ENCODE data around the gene TMEM151A.
"Not testable (repeated sequence)": the region's sequence is repeated elsewhere in the genome, so short reads cannot be mapped to it uniquely, and the experiment has no call there.

Gene TMEM151A

GRCh38 chr11:66291706-66292542 is at the start of gene TMEM151A:
TMEM151A (plus strand) TSS chr11:66291894; CDS start chr11:66292014, 120 bp downstream.
- no peak for FAIRE-seq

- FAIRE-seq, result no peak
Measured at GRCh38 chr11:66242095-66242765, 49.5 kb upstream of the TMEM151A start.

- FAIRE-seq, result no peak
Measured at GRCh38 chr11:66243782-66244535, 47.7 kb upstream of the TMEM151A start.

- FAIRE-seq, result no peak
Measured at GRCh38 chr11:66247295-66247694, 44.4 kb upstream of the TMEM151A start.

- FAIRE-seq, result no peak
Measured at GRCh38 chr11:66247801-66248200, 43.9 kb upstream of the TMEM151A start.

GRCh38 chr11:66248903-66249302 is 42.8 kb upstream of the TMEM151A start:
- no peak for FAIRE-seq

- no peak for FAIRE-seq
Measured at GRCh38 chr11:66251809-66252208, 39.9 kb upstream of the TMEM151A start.

GRCh38 chr11:66253081-66253480 is 38.6 kb upstream of the TMEM151A start:
- FAIRE-seq, result not testable (repeated sequence)

- FAIRE-seq, result no peak
Measured at GRCh38 chr11:66258473-66258893, 33.2 kb upstream of the TMEM151A start.

GRCh38 chr11:66259225-66259624 is 32.5 kb upstream of the TMEM151A start:
- FAIRE-seq, result no peak

GRCh38 chr11:66259956-66260355 is 31.7 kb upstream of the TMEM151A start:
- FAIRE-seq, result no peak

- FAIRE-seq, result no peak
Measured at GRCh38 chr11:66261578-66261977, 30.1 kb upstream of the TMEM151A start.

- FAIRE-seq, result no peak
Measured at GRCh38 chr11:66262191-66262590, 29.5 kb upstream of the TMEM151A start.

- no peak for FAIRE-seq
Measured at GRCh38 chr11:66262696-66263095, 29.0 kb upstream of the TMEM151A start.

- FAIRE-seq, result no peak
Measured at GRCh38 chr11:66263231-66263630, 28.5 kb upstream of the TMEM151A start.

GRCh38 chr11:66263785-66264184 is 27.9 kb upstream of the TMEM151A start:
- FAIRE-seq, result no peak

GRCh38 chr11:66264383-66264782 is 27.3 kb upstream of the TMEM151A start:
- no peak for FAIRE-seq

GRCh38 chr11:66264914-66265313 is 26.8 kb upstream of the TMEM151A start:
- no peak for FAIRE-seq

- no peak for FAIRE-seq
Measured at GRCh38 chr11:66265531-66266377, 25.9 kb upstream of the TMEM151A start.

- no peak for FAIRE-seq
Measured at GRCh38 chr11:66266378-66267038, 25.2 kb upstream of the TMEM151A start.

GRCh38 chr11:66267039-66267378 is 24.7 kb upstream of the TMEM151A start:
- no peak for FAIRE-seq

All from A204.1 (cell line).